Subcutaneous adipose tissue (tissue), 4 donors: ENCODE results near the gene PPAT. TPM values are rescaled to one million over a fixed set of nuclear protein-coding genes. Genes with fewer than 3 reads are reported as not detected.

Experiments
- total RNA-seq, 4 donors: library from RNA; depleted of rRNA; stranded (reverse); fragments of >200 nt; gene quantifications; one replicate each; pipeline ENCODE4 v1.1.0, GENCODE V29; 2016
- TF ChIP-seq, protein P1 (sequence below): fragments of 450-650 bp; IDR thresholded peaks from one replicate; pipeline ENCODE4 v1.5.1; 2016; ENCODE audit warnings: low read depth, mild to moderate bottlenecking, control low read depth, antibody characterized with exemption, moderate library complexity

The PPAT gene
- total RNA-seq, 4 donors from 2014 or later, result 4.1 to 5.7 (median 4.5) TPM

DNA sequence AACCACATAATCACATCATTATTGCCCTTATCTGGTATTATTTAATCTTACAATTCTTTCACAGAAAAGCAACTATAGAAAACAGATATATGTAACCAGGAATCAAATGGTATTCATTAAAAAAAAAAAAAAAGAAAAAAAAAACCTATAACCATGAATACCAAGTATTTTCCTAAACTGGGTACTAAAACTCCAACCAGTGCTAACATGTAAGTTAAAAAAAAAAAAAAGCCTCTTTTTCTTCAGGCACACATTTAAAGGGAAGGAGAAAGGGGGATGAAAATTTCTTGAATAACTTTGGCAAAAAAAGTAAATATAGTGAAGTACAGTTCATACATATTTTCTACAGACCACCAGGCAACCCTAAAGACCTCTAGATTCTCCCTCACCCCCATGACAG is 2.1 kb downstream of the PPAT start:
- TF ChIP-seq, protein P1, sequence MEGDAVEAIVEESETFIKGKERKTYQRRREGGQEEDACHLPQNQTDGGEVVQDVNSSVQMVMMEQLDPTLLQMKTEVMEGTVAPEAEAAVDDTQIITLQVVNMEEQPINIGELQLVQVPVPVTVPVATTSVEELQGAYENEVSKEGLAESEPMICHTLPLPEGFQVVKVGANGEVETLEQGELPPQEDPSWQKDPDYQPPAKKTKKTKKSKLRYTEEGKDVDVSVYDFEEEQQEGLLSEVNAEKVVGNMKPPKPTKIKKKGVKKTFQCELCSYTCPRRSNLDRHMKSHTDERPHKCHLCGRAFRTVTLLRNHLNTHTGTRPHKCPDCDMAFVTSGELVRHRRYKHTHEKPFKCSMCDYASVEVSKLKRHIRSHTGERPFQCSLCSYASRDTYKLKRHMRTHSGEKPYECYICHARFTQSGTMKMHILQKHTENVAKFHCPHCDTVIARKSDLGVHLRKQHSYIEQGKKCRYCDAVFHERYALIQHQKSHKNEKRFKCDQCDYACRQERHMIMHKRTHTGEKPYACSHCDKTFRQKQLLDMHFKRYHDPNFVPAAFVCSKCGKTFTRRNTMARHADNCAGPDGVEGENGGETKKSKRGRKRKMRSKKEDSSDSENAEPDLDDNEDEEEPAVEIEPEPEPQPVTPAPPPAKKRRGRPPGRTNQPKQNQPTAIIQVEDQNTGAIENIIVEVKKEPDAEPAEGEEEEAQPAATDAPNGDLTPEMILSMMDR, result no peak

DNA sequence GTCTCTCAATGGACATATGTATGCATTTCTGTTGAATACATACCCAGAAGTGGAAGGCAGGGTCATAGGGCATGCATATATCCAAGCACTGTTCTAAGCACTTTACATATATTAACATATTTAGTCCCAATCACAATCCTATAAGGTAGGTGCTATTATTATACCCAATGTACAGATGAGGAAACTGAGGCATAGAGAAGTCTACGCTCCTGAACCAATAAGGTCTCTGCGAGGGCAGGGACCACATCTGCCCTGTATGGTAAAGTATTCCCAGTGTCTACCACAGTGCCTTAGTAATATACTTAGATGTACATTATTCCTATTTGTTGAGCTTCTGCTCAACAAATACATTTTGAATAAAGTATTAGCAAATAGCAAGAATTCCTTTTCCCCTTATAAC is 5.2 kb downstream of the PPAT start:
- TF ChIP-seq, protein P1, result no peak

DNA sequence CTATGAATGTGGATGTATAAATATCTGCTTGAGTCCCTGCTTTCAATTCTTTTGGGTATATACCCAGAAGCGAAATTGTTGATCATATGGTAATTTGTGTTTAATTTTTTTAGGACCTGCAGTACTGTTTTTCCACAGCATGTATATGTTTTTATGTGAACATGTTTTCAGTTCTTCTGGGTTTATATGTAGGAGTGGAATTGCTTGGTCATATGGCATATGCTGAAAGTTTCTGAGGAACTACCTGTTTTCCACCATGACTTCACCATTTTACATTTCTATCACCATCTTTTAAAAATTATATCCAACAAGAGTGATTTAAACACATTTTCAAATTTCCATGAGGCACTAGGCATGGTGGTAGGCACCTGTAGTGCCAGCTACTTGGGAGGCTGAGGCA is 8.2 kb downstream of the PPAT start:
- TF ChIP-seq, protein P1, result no peak

DNA sequence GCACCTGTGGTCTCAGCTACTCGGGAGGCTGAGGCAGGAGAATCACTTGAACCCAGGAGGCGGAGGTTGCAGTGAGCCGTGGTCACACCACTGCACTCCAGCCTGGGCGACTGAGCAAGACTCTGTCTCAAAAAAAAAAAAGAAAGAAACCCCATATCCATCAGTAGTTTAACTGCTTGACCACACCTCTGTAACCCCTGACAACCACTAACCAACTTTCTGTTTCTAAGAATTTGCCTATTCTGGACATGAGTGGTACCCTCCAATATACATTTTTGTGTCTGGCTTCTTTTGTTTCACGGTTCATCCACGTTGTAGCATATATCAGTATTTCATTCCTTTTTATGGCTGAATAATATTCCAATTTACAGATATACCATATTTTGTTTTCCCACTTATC is 9.1 kb downstream of the PPAT start:
- TF ChIP-seq, protein P1, result no peak

DNA sequence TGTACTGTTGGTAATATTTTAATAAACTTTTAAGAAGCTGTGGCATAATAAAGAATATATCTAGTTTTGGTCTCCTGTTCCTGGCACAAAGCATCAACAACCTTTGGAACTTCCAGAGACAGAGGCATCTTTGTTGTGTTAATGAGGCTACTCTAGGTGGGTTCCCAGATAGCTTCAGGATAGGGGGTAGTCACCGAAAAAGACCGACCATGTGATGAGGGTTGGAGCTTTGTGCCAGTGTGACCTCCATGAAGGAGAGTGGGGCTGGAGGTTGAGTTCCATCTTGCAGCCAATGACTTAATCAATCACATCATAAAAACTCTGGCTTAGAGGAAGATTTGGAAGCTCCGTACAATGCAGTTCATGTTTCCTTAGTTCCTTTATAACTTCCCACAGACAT is 9.9 kb downstream of the PPAT start:
- TF ChIP-seq, protein P1, result no peak

DNA sequence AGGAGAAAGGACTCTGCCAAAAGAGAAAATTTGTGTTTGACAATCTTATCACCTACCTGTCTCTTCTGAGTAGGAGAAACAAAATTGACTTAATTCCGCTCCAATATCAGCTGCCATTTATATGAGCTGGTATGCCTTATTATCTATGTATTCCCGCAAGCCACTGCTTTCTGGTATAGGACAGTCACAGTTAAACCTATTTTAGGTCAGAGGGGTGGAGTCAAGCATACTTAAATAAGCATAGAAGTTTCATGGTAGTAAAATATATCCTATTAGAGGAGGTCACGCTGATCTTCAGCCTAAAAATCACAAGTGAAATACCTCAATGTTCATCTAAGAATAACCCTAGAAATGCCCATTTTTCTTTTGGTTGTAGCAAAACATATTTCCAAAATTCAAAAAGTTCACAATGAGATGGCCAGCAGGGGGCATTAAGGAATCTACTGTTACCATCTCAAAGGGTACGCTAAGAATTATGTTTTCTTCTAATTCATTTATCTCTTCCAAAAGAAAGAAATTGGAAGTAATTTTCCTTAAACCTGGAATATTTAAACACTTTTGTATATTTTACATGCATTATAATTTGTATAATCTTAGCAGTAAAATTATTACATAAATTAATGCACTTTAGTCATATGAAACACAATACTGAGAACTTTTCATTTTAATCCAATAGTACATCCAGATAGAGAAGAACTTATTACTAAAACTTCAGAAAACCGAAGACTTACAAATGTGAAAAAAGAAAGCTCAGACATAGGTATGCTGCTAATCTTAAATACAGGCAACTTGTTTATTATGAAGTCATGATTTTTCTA is 10.5 kb downstream of the PPAT start:
- TF ChIP-seq, protein P1, result no peak

DNA sequence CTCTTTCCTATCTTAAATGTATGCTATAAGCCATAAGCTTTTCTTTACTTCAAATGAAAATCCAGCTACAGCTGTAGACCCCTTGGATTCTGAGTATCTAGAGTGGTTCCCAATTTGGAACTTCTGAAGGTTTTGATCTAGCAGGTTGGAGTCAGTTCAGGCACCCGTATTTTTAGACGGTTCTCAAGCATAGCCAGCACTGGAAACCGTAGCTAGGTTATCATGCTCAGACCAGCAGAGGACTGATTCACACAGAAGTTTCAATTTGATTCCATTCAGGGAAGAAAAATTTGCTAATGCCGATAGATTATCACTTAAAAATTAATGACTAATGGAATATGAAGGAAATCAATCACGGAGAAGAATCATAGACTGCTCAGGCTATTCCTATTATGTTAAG is 11.2 kb downstream of the PPAT start:
- TF ChIP-seq, protein P1, result no peak
